ENCODE results near the gene PTPRM.

The PTPRM gene

DNA sequence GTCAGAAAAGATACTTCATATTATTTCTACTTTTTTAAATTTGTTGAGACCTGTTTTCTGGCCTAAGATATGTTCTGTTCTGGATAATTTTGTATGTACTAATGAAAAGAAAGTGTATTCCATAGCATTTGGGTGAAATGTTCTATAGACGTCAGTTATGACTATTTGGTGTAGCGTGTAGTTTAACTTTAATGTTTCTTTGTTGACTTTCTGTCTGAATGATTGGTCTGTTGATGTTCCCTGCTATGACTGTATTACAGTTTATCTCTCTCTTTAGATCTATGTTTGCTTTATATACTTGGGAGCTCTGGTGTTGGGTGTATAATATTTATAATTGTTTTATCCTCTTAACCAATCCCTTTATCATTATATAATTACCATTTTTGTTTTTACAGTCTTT, 352.4 kb downstream of the PTPRM start:
- TF ChIP-seq, protein P1, sequence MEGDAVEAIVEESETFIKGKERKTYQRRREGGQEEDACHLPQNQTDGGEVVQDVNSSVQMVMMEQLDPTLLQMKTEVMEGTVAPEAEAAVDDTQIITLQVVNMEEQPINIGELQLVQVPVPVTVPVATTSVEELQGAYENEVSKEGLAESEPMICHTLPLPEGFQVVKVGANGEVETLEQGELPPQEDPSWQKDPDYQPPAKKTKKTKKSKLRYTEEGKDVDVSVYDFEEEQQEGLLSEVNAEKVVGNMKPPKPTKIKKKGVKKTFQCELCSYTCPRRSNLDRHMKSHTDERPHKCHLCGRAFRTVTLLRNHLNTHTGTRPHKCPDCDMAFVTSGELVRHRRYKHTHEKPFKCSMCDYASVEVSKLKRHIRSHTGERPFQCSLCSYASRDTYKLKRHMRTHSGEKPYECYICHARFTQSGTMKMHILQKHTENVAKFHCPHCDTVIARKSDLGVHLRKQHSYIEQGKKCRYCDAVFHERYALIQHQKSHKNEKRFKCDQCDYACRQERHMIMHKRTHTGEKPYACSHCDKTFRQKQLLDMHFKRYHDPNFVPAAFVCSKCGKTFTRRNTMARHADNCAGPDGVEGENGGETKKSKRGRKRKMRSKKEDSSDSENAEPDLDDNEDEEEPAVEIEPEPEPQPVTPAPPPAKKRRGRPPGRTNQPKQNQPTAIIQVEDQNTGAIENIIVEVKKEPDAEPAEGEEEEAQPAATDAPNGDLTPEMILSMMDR (IDR thresholded peaks at IDR 0.05), result no peak
- H3K9me3 ChIP-seq, result no peaks in the 10 kb centered on the region
- no peak overlapping the region for H3K27ac ChIP-seq
- H3K36me3 ChIP-seq, result no peaks in the 10 kb centered on the region
- no peak for DNase-seq
- peaks cover 0 to 52% (median 7%) of the 10 kb centered on the region in 4 donors for H3K4me1 ChIP-seq
- H3K27me3 ChIP-seq, result no peaks in the 10 kb centered on the region
- intact Hi-C loops (cut with DNase I; ENCODE audit: low total_unique reads), result no loop called here
- H3K4me3 ChIP-seq, result no peak overlapping the region

DNA sequence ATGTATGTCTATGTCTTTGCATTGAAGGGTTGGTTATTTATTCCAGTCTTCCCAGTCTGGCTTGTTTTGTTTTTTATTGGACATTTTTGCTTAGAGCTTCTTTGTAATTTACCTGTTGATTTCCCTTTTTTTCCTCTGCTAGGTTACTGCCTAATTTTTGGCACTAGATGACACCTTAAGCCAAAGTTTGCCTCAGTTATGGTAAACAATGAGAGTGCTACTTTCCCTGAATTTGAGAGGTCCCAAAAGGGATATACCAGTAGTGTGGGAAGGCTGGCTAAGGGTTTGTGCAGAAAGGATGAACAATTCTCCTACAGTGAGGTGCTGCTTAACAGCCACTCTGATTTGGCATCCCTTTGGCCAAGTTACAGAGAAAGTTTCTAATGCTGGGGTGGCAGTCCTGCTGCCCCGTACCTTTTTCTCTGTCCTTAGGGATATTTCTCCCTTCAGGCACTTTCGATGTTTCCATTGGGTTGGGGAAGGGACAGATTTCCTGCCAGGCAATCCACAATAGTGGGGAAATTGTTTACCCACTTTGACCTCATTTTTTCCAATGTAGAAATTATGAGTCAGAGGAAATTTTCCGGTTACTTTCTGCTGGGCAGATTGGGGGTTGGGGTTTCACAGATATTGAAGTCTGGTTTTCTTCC, 354.9 kb downstream of the PTPRM start:
- H3K27me3 ChIP-seq, result no peaks in the 10 kb centered on the region
- peak overlapping the region; percentile 16 to 21 for H3K27ac ChIP-seq
- no peak for DNase-seq
- peaks cover 0 to 42% (median 7%) of the 10 kb centered on the region in 4 donors for H3K4me1 ChIP-seq
- intact Hi-C loops (cut with DNase I; ENCODE audit: low total_unique reads), result no loop called here
- TF ChIP-seq, protein P1 (IDR thresholded peaks at IDR 0.05), result no peak
- no peaks in the 10 kb centered on the region for H3K9me3 ChIP-seq
- no peak overlapping the region for H3K4me3 ChIP-seq
- no peaks in the 10 kb centered on the region for H3K36me3 ChIP-seq

DNA sequence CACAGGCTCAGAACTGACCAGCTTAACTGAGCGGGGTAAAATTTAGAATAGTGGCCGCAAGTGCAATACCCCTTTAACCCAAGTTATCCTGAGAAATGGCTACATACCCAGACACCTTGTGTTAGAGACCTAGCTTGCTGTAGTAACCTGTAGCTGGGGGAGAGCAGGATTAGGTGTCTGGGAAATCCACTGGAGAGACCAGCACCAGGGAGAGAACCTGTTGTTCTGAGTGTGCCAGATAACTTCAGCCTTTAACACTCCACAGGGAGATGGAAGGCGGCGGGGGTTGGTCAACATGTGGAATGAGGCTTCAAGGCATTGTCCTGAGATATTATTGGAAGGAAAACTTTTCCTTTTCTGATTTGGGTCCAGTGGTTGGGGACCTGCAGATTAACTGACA, 356.0 kb downstream of the PTPRM start:
- intact Hi-C loops (cut with DNase I; ENCODE audit: low total_unique reads), result no loop called here
- no peaks in the 10 kb centered on the region for H3K27me3 ChIP-seq
- peak overlapping the region in 1 of 2 donors; percentile 21 for H3K27ac ChIP-seq
- H3K4me1 ChIP-seq, result peaks cover 0 to 42% (median 7%) of the 10 kb centered on the region in 4 donors
- H3K4me3 ChIP-seq, result no peak overlapping the region
- no peak for DNase-seq
- H3K9me3 ChIP-seq, result no peaks in the 10 kb centered on the region
- no peaks in the 10 kb centered on the region for H3K36me3 ChIP-seq
- TF ChIP-seq, protein P1 (IDR thresholded peaks at IDR 0.05), result no peak

DNA sequence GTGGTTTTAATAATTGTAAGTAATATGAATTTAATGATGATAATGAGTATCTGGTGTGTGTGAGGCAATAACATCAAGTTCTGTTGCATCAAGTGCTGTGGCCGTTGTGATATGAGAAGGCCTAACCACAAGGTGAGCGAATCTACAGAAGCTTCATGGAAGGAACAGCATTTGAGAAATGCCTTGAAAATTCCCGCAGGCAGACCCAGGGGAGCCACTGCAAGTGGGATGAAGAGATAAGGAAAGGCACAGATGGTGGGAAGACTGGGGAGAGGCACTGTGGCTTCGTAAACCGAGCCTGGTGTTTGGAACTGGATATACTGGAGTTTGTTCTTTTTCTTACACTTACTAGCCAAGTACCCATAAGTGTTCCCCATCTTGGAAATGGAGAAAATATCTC, 357.5 kb downstream of the PTPRM start:
- H3K9me3 ChIP-seq, result no peaks in the 10 kb centered on the region
- no peaks in the 10 kb centered on the region for H3K36me3 ChIP-seq
- intact Hi-C loops (cut with DNase I; ENCODE audit: low total_unique reads), result no loop called here
- TF ChIP-seq, protein P1 (IDR thresholded peaks at IDR 0.05), result no peak
- no peak overlapping the region for H3K27ac ChIP-seq
- DNase-seq, result no peak
- H3K27me3 ChIP-seq, result no peaks in the 10 kb centered on the region
- H3K4me1 ChIP-seq, result peaks cover 0 to 31% (median 7%) of the 10 kb centered on the region in 4 donors
- no peak overlapping the region for H3K4me3 ChIP-seq

DNA sequence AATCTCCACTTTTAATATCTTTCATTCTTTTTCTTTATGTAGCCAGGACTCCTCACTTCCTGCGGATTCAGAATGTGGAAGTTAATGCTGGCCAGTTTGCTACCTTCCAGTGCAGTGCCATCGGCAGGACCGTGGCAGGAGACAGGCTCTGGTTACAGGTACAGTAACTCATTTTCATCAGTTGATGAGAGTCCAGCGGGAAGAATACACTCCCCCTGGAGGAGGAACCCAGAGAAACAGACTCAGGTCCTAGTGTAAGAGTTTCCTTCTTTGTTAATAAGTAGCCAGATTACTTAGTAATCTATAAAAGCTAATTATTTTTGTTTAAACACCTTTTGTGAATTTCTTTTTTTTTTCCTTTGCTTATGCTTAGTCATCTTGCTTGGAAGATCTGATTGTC, 359.4 kb downstream of the PTPRM start:
- H3K36me3 ChIP-seq, result no peaks in the 10 kb centered on the region
- TF ChIP-seq, protein P1 (IDR thresholded peaks at IDR 0.05), result no peak
- no peaks in the 10 kb centered on the region for H3K9me3 ChIP-seq
- DNase-seq, result no peak
- H3K4me1 ChIP-seq, result peaks cover 0 to 21% (median 7%) of the 10 kb centered on the region in 4 donors
- H3K4me3 ChIP-seq, result no peak overlapping the region
- H3K27ac ChIP-seq, result no peak overlapping the region
- intact Hi-C loops (cut with DNase I; ENCODE audit: low total_unique reads), result no loop called here
- H3K27me3 ChIP-seq, result no peaks in the 10 kb centered on the region

Measured in tibial artery (tissue), 4 donors.